Right kidney (tissue), 1 donor: ENCODE data around the gene SGTA.

Experiments
- DNase-seq: peaks from one replicate; pipeline ENCODE4 v3.0.0-alpha.2; 2016

Gene SGTA

DNA sequence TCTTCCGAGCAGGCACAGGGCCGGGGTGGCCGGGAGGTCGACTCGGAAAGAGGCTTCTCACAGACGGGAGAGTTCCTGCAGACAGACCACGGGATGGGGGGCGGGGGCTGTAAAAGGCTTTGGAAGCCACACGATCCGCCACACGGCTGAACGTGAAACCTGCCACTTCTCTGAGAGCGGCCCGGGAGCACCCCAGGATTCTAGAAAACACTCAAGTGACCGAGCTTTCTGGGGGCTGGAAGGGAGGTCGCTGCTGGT, 27.7 kb downstream of the SGTA start:
- no peak for DNase-seq

- no peak for DNase-seq
Observed at GRCh38 chr19:2754659-2755447, 28.2 kb downstream of the SGTA start.

DNA sequence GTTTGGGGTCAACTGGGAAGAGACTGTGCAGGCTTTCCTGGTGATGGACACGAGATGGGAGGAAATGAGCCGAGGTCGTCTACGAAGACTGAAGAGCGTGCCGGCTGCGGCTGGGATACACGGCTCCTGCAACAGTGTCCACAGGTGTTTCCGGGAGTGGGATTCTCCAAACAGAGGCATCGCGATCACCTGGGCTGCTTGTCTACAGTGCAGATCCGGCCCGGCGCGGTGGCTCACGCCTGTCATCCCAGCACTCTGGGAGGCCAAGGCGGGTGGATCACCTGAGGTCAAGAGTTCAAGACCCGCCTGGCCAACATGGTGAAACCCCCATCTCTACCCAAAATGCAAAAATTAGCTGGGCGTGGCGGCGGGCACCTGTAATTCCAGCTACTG, 31.6 kb downstream of the SGTA start:
- DNase-seq: no peak

DNA sequence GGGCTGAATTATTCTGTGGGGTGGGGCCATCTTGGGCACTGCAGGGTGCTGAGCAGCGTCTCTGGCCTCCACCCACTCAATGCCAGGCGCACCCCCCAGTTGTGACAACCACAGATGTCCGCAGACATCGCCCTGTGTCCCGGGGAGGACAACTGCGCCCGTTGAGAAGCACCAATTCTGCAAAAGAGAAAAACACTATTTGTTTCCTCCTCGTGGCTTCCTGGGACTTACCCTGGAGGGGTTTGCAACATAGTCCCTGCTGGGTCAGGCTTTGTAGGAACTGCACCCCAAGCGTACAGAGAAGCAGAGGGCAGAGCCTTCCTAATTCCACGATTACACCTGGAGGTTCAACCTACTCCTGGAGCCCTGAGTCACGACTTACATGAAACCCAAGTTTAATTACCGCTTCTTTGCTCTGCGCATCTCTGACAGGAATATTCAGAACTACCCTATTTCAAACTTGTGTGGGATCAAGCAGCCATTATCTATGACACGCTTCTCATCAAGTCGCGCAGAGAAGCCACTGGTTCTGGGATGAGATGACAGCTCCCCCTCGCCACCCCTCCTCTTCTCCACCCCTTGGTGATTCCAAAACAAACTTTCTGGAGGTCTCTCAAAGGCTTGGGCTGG, 32.1 kb downstream of the SGTA start:
- DNase-seq: no peak

- DNase-seq: no peak
Observed at GRCh38 chr19:2747349-2747748, 35.7 kb downstream of the SGTA start.

- DNase-seq: no peak
Observed at GRCh38 chr19:2744113-2744512, 39.0 kb downstream of the SGTA start.

DNA sequence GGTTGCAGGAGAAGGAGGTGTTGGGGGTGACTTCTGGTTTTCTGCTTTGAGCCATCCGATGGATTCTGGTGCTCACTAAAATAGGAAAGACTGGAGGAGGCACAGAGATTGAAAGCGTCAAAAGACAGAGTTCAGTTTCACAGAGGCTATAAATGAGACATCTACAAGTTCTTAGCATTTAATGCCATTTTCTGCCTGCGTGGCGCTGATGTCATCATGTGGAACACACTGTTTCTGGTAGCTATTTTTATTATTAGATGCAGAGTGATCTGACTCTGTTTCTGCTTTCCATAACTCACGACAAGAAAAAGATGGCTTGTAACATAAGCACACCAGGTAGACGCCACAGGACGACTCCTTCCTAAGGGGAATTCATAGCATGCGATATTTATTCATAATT, 40.0 kb downstream of the SGTA start:
- no peak for DNase-seq

DNA sequence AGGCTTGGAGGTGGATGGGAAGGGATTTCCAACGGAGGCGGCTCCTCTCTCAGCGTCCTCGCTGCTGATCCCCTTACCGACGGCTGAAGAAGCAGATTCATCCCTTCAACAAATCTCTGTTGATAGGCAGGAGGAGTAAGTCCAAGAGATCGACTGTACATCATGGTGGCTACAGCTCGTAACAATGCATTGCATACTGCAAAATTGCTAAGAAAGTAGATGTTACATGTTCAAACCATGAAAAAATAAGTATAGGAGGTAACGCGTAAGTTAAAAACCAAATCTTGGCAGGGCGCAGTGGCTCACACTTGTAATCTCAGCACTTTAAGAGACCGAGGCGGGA, 42.8 kb downstream of the SGTA start:
- DNase-seq: no peak

DNA sequence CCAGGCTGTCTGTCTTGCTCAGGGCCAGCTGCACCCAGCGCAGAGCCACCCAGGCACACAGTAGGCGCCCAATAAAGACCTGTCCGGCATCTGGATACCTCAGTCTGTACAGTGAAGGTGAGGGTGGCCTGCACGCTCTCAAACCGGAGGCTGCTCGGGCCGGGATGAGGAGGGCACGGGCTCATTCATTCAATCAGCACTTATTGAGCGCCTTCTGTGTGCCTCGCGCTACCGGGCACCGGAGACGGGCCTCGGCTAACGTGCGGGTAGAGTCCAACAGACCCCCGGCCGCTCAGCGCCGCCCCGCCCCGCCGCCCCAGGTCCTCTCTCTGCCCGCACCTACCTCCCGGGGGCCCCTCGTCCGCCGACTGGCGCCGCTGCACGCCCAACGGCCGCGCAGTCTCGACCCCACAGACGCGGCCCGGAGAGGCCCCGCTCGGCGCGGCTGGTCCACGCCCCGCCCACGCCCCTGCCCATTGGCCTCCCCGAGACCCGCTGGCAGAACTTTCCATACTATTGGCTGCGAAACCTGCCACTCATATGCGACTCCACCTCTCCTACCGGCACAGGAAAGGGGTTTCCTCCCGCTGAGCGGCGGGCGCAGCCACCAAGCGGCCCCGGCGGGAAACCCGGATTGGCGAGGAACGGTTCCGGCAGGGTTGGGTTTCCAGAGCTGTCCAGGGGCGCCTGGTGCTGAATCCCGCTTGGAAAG, 43.3 kb downstream of the SGTA start, which contains the start of gene SLC39A3:
SLC39A3 (minus strand) TSS at position 416 of the 712 bp plus-strand sequence. CDS start 2,760 bp downstream, outside the sequence.
- DNase-seq: peak; percentile 85

GRCh38 chr19:2736550-2737190, 46.4 kb downstream of the SGTA start:
- DNase-seq: no peak

GRCh38 chr19:2735374-2735773, 47.7 kb downstream of the SGTA start:
- no peak for DNase-seq

DNA sequence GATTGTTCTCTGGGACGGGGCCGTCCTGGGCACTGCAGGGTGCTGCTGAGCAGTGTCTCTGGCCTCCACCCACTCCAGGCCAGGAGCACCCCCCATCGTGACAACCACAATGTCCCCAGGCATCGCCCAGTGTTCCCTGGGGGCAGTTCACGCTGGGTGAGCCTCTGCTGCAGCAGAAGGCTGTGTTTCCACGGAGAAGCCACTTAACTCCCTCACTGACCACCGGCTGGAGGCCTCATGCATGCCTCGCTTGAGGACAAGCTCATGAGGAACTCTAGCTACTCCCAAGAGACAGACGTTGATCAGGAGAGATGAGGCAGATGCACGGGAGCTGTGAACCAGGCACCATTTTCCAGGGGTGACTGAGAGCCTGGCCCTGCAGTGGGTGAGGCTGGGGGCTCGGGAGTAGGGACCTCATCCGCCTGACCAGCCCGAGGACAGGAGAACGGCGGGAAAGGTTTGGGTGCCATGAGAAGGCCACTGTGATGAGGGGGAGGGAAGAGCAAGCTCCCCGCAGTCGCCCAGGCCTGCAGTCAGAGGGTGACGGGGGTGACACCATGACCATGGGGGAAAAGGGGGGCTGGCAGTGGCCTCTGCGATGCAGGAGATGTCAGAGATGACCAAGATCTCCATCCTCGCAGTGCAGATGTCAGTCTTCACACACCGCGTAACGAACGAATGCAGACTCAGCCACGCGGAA, 48.3 kb downstream of the SGTA start:
- no peak for DNase-seq

GRCh38 chr19:2733930-2734588, 49.0 kb downstream of the SGTA start:
- no peak for DNase-seq

GRCh38 chr19:2732883-2733282, 50.2 kb downstream of the SGTA start:
- DNase-seq: no peak

DNA sequence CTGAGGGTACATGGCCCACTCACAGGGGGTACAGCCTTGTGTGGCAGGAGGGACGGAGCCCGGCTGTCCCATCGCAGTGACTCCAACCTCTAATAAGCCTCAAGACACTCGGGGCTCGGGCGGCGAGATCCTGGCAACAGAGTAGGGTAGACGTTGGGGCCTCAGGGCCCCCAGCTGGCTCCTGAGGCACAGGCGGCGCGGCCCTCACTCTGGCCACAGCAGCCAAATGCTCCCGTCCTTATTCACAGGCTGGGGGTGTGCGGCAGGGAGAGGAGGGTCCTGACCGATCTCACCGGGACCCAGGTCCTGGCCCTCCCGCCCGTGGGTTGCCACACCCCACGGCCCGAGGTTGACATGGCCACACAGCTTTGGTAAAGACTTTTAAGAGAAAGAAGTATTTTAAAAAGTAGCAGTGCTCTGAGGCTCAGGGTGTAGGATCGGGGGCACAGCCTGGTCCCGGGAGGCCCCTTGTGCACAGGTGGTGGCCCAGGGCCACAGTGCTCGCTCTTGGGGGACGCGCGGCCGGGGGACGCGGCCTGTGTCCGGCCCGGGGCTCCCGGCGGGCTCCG, 50.8 kb downstream of the SGTA start:
- DNase-seq: no peak

- DNase-seq: no peak
Observed at GRCh38 chr19:2731181-2731995, 51.7 kb downstream of the SGTA start.

GRCh38 chr19:2729943-2730818, 52.9 kb downstream of the SGTA start:
- no peak for DNase-seq

GRCh38 chr19:2728783-2729387, 54.2 kb downstream of the SGTA start:
- DNase-seq: no peak

GRCh38 chr19:2727640-2727944, 55.5 kb downstream of the SGTA start:
- no peak for DNase-seq
